Naive thymus-derived CD8-positive, alpha-beta T cell (primary cell): Measurements from ENCODE around the gene FMO1. TPM values are rescaled to one million over a fixed set of nuclear protein-coding genes. Genes with fewer than 3 reads are reported as not detected.

Source experiments
- ATAC-seq, 2 donors: fragments of 150-1000 bp; cut with Tn5 transposase in 1 of 2; sonication (Bioruptor Pico), chemical (Tn5 transposase) in 1 of 2; 1 replicate in 1 of 2; 2 replicates in 1 of 2; pipeline ENCODE4 v1.10.0; 2021; ENCODE audit warnings: mild to moderate bottlenecking in 2 of 2, moderate library complexity in 2 of 2
- POLR2A ChIA-PET: fragments of 350-600 bp; sonication (Branson Sonifier 250); formaldehyde crosslinking; loops from one replicate; lab custom pipeline; 2021; ENCODE audit warnings: antibody characterized with exemption; lab: Charles Lee
- DNase-seq, 10 donors: peaks; one replicate each; pipeline versions ENCODE4 v3.0.0 to v3.0.0-alpha.2; 2020 to 2022
- H3K27ac Mint-ChIP-seq, 10 donors: one replicate each; pipeline ENCODE4 v1.8.0; 2020 to 2022; ENCODE audit warnings: mild to moderate bottlenecking in 10 of 10, mixed read lengths in 10 of 10, moderate library complexity in 4 of 10, inconsistent platforms in 1 of 10
- H3K27me3 Mint-ChIP-seq, 5 donors: one replicate each; pipeline ENCODE4 v1.8.0; 2021 to 2022; ENCODE audit warnings: mixed read lengths in 5 of 5
- H3K36me3 Mint-ChIP-seq, 3 donors: one replicate each; pipeline ENCODE4 v1.8.0; 2020 to 2022; ENCODE audit warnings: mixed read lengths in 3 of 3, mild to moderate bottlenecking in 2 of 3, inconsistent platforms in 1 of 3
- H3K4me1 Mint-ChIP-seq, 4 donors: one replicate each; pipeline ENCODE4 v1.8.0; 2021 to 2022; ENCODE audit warnings: mixed read lengths in 4 of 4
- H3K4me3 Mint-ChIP-seq, 10 donors: one replicate each; pipeline ENCODE4 v1.8.0; 2020 to 2022; ENCODE audit warnings: mild to moderate bottlenecking in 10 of 10, mixed read lengths in 10 of 10, moderate library complexity in 6 of 10, inconsistent platforms in 1 of 10
- H3K9me3 Mint-ChIP-seq, 9 donors: one replicate each; pipeline ENCODE4 v1.8.0; 2020 to 2022; ENCODE audit warnings: mixed read lengths in 9 of 9, mild to moderate bottlenecking in 3 of 9, inconsistent platforms in 1 of 9, moderate library complexity in 1 of 9
- polyA plus RNA-seq, 3 donors: library from polyadenylated mRNA; unstranded; fragments of 300-500 nt; fragmentation: Illumina TruSeq; gene quantifications; one replicate each; pipeline ENCODE4 v1.2.3, GENCODE V29; 2021
- total RNA-seq, 8 experiments: library from RNA in 2 of 8; stranded (reverse) in 2 of 8; gene quantifications; one replicate each; pipeline ENCODE4 v1.2.3 and lab custom pipeline; 2021 to 2026

Gene FMO1, protein sequence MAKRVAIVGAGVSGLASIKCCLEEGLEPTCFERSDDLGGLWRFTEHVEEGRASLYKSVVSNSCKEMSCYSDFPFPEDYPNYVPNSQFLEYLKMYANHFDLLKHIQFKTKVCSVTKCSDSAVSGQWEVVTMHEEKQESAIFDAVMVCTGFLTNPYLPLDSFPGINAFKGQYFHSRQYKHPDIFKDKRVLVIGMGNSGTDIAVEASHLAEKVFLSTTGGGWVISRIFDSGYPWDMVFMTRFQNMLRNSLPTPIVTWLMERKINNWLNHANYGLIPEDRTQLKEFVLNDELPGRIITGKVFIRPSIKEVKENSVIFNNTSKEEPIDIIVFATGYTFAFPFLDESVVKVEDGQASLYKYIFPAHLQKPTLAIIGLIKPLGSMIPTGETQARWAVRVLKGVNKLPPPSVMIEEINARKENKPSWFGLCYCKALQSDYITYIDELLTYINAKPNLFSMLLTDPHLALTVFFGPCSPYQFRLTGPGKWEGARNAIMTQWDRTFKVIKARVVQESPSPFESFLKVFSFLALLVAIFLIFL
- total RNA-seq (not detected), polyA plus RNA-seq (not detected), total RNA-seq (lab: John Stamatoyannopoulos, UW) (0 reads per million in 6 experiments)

DNA sequence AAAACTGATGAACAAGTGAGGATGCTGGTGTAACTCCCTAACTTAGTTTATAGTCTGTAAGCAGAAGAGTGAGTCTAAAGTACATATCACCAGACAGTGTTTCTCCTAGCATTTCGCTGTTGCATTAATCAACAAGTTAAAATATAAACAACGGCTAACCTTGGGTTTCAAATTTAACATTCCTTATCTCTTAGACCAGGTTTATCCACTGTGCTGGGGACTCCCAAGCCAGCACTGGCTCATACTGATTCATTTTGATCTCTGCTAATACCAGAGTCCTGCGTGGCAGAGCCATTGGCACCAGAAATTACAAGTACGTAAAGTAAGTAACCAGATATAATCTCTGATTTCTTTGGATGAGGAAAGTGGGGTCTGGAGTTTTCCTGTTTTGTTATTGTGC, at the start of gene FMO1:
TSS of gene FMO1 (plus strand) at position 193 of the 400 bp plus-strand sequence. CDS start 9,594 bp downstream, outside the sequence.
- POLR2A ChIA-PET: no interaction called here
- Mint-ChIP-seq H3K36me3 (peaks cover 0 to 5% (median 0%) of the 10 kb centered on the region in 3 donors), H3K27ac (no peak within 1 kb of the TSS), H3K9me3 (no peaks in the 10 kb centered on the region), H3K4me1 (peaks cover 3 to 18% (median 11%) of the 10 kb centered on the region in 4 donors), H3K27me3 (peaks cover 22 to 56% (median 36%) of the 10 kb centered on the region in 5 donors), H3K4me3 (no peak within 1 kb of the TSS)
- no peak for ATAC-seq
- DNase-seq: no peak

DNA sequence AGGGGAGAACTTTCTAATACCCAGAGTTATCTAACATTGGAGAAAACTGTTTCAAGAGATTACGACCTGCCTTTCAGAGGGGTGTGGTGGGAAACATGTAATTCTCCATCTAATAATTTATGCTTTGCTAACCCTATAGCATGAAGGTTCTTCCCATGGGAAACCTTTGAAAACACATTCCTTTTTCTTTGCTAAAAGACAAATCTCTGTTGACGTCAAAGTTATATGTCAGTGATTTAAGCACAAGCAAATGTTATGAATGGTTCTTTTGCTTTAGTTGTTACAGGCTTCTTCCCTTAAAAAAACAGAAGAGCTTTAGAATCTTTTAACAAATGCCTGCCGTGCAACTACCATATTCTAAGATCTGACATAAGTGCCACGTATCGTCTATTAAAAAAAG, 44.0 kb upstream of the FMO1 start:
- Mint-ChIP-seq H3K9me3 (no peaks in the 10 kb centered on the region), H3K27ac (no peak overlapping the region), H3K27me3 (peaks cover 5 to 39% (median 7%) of the 10 kb centered on the region in 5 donors), H3K36me3 (no peaks in the 10 kb centered on the region), H3K4me1 (no peaks in the 10 kb centered on the region), H3K4me3 (no peak overlapping the region)
- POLR2A ChIA-PET: no interaction called here
- DNase-seq (no peak), ATAC-seq (no peak)

DNA sequence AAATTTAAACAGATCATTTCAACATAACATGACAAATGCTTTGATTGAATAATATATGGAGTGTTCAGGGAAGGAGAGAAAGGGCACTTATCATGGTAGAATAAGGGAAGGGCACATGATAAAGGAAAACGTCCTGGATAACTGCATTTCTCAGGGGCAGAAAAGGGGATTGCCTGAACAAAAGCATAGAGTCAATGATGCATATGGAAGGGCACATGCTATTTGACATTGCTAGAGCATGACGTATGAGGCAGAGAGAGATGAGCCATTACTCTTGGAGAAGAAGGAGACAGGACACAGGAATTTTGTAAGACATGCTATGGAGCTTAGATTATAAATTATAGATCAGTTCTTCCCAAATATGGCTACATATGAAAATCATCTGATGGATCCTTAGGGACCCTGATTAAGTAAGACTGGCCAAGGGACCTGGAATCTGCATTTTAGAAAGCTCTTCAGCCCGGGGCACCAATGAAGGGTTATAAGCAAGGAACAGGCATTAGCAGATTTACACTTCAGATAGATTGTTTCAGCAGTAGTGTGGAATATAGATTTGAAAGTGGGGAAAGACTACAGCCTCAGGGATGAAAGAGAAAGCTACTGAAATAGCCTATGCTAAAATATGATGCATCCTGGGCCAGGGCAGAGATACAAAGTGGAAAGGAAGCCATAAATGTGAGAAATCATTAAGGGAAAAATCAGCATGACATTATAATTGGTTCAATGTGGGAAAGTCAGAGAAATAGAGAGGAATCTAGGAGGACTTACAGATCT, 41.9 kb upstream of the FMO1 start:
- POLR2A ChIA-PET: no interaction called here
- Mint-ChIP-seq H3K36me3 (no peaks in the 10 kb centered on the region), H3K27me3 (peaks cover 5 to 39% (median 7%) of the 10 kb centered on the region in 5 donors), H3K9me3 (no peaks in the 10 kb centered on the region), H3K4me3 (no peak overlapping the region), H3K4me1 (no peaks in the 10 kb centered on the region), H3K27ac (no peak overlapping the region)
- no peak for DNase-seq
- ATAC-seq: no peak

DNA sequence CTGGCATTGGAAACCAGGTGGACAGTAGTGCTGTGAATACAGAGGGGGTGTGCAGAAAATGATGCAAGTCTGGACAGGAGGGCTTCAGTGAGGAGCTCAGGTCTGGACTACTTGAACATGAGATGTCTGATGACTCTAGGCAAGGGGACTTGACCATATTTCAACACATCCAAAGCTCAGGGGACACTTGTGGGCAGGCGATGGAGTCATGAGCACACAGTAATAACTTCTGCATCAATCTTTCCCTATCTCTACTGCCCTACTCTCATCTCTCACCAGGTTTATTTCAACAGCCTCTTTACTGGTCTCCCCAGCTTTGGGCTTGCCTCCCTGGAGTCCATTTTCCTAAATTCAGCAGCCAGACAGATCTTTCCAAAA, 41.3 kb upstream of the FMO1 start:
- peaks cover 5 to 39% (median 7%) of the 10 kb centered on the region in 5 donors for H3K27me3 Mint-ChIP-seq
- no peaks in the 10 kb centered on the region for H3K36me3 Mint-ChIP-seq
- no peaks in the 10 kb centered on the region for H3K4me1 Mint-ChIP-seq
- H3K9me3 Mint-ChIP-seq: no peaks in the 10 kb centered on the region
- DNase-seq (no peak), ATAC-seq (no peak)
- POLR2A ChIA-PET: no interaction called here
- H3K4me3 Mint-ChIP-seq: no peak overlapping the region
- no peak overlapping the region for H3K27ac Mint-ChIP-seq

GRCh38 chr1:171207377-171207776, 40.9 kb upstream of the FMO1 start:
- no peak overlapping the region for H3K27ac Mint-ChIP-seq
- H3K9me3 Mint-ChIP-seq: no peaks in the 10 kb centered on the region
- H3K4me1 Mint-ChIP-seq: no peaks in the 10 kb centered on the region
- peaks cover 5 to 38% (median 7%) of the 10 kb centered on the region in 5 donors for H3K27me3 Mint-ChIP-seq
- no peak overlapping the region for H3K4me3 Mint-ChIP-seq
- no peaks in the 10 kb centered on the region for H3K36me3 Mint-ChIP-seq
- ATAC-seq (no peak), DNase-seq (no peak)
- POLR2A ChIA-PET: no interaction called here

DNA sequence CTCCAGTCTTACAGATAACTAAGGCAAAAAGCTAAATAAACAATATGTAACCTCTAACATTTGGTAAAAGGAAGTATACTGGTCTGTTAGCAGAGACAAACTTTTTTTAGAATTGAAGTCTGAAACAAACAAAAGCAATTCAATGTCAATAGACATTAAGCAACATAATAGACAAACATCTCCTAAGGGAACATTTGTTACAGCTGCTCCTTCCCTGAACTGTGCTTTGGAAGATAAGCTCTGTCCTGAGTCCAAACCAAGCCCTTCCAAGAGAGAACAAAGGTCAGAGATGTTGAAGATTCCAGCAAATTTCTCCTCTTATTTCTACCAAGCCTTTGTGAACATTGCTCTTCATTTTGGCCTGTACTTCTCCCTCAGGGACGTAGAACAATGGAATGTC, 37.9 kb upstream of the FMO1 start:
- H3K4me1 Mint-ChIP-seq: peaks cover 0 to 5% (median 0%) of the 10 kb centered on the region in 4 donors
- no peak overlapping the region for H3K27ac Mint-ChIP-seq
- no peaks in the 10 kb centered on the region for H3K36me3 Mint-ChIP-seq
- H3K4me3 Mint-ChIP-seq: no peak overlapping the region
- ATAC-seq (no peak), DNase-seq (no peak)
- peaks cover 3 to 30% (median 7%) of the 10 kb centered on the region in 5 donors for H3K27me3 Mint-ChIP-seq
- POLR2A ChIA-PET: no interaction called here
- no peaks in the 10 kb centered on the region for H3K9me3 Mint-ChIP-seq

GRCh38 chr1:171212607-171213351, 35.5 kb upstream of the FMO1 start:
- Mint-ChIP-seq H3K9me3 (peaks cover 0 to under 1% (median 0%) of the 10 kb centered on the region in 9 donors), H3K4me1 (peaks cover 0 to 5% (median 0%) of the 10 kb centered on the region in 4 donors), H3K4me3 (no peak overlapping the region), H3K36me3 (peaks cover 0 to 3% (median 0%) of the 10 kb centered on the region in 3 donors), H3K27me3 (peaks cover 0 to 8% (median 3%) of the 10 kb centered on the region in 5 donors), H3K27ac (no peak overlapping the region)
- no peak for DNase-seq
- no peak for ATAC-seq
- POLR2A ChIA-PET: no interaction called here

- ATAC-seq: no peak
- Mint-ChIP-seq H3K36me3 (peaks cover 0 to 3% (median 0%) of the 10 kb centered on the region in 3 donors), H3K27me3 (peaks cover 0 to 10% (median 5%) of the 10 kb centered on the region in 5 donors), H3K4me3 (no peak overlapping the region), H3K9me3 (peaks cover 0 to 3% (median 0%) of the 10 kb centered on the region in 9 donors), H3K27ac (no peak overlapping the region), H3K4me1 (peaks cover 0 to 5% (median 0%) of the 10 kb centered on the region in 4 donors)
- no peak for DNase-seq
- POLR2A ChIA-PET: no interaction called here
Observed at GRCh38 chr1:171213559-171214454, 34.5 kb upstream of the FMO1 start.

GRCh38 chr1:171217658-171218443, 30.4 kb upstream of the FMO1 start:
- POLR2A ChIA-PET: no interaction called here
- Mint-ChIP-seq H3K4me1 (peaks cover 0 to 4% (median 0%) of the 10 kb centered on the region in 4 donors), H3K9me3 (peaks cover 0 to 3% (median 0%) of the 10 kb centered on the region in 9 donors), H3K27me3 (peaks cover 0 to 14% (median 5%) of the 10 kb centered on the region in 5 donors), H3K36me3 (peaks cover 0 to 3% (median 0%) of the 10 kb centered on the region in 3 donors), H3K27ac (no peak overlapping the region), H3K4me3 (no peak overlapping the region)
- DNase-seq: no peak
- no peak for ATAC-seq

- Mint-ChIP-seq H3K27ac (no peak overlapping the region), H3K27me3 (peaks cover 0 to 14% (median 5%) of the 10 kb centered on the region in 5 donors), H3K9me3 (peaks cover 0 to 3% (median 0%) of the 10 kb centered on the region in 9 donors), H3K4me1 (no peaks in the 10 kb centered on the region), H3K36me3 (peaks cover 0 to 3% (median 0%) of the 10 kb centered on the region in 3 donors), H3K4me3 (no peak overlapping the region)
- DNase-seq: no peak
- POLR2A ChIA-PET: no interaction called here
- no peak for ATAC-seq
Observed at GRCh38 chr1:171218661-171219060, 29.6 kb upstream of the FMO1 start.
